HCT116 (cell line): ENCODE results near the gene GPC5. TPM values are rescaled to one million over a fixed set of nuclear protein-coding genes. Genes with fewer than 3 reads are reported as not detected.

Experiments
- ATAC-seq: fragments of 200-7000 bp; cut with Tn5 transposase; 2 replicates; pipeline ENCODE4 v1.9.1; 2020; ENCODE audit warnings: mild to moderate bottlenecking, moderate library complexity
- BruUV-seq: library from RNA; stranded (reverse); fragments of 400-500 nt; replicated peaks from 2 replicates; lab custom pipeline; 2021; lab: Mats Ljungman, UMichigan
- CTCF ChIA-PET: fragments of 300-600 bp; sonication (Branson Sonifier 250); formaldehyde crosslinking; loops from one replicate; lab custom pipeline; 2021; ENCODE audit warnings: antibody characterized with exemption; lab: Charles Lee
- POLR2A ChIA-PET: fragments of 300-600, 350-600 bp; sonication (Branson Sonifier 250); formaldehyde crosslinking; loops from one replicate; lab custom pipeline; 2021; ENCODE audit warnings: antibody characterized with exemption; lab: Charles Lee
- RAD21 ChIA-PET, 2 experiments: fragments of 300-600 bp; sonication (Branson Sonifier 250); formaldehyde crosslinking; loops; one replicate each; lab custom pipeline; 2023; ENCODE audit warnings: low total read pairs in 2 of 2; ENCODE audit not compliant: uncharacterized antibody in 2 of 2, unreplicated experiment in 2 of 2, low non-redundant PET in 1 of 2; lab: Charles Lee
- DNase-seq: peaks from one replicate; pipeline ENCODE4 v3.0.0-alpha.2; 2010; ENCODE audit warnings: low read depth, low spot score
- H2AFZ ChIP-seq: fragments of 200-600 bp; shearing (Covaris generic), sonication (generic); 2 replicates; pipeline ENCODE4 v1.6.1; 2017; ENCODE audit warnings: low read depth, mixed run types, mixed read lengths, antibody characterized with exemption, low read length; ENCODE audit not compliant: poor library complexity, severe bottlenecking
- H3K27ac ChIP-seq: 2 replicates; pipeline ENCODE4 v1.5.1; 2012; ENCODE audit warnings: low read depth, low read length
- H3K27me3 ChIP-seq: fragments of 200-600 bp; sonication (generic); 2 replicates; pipeline ENCODE4 v1.6.1; 2016; ENCODE audit warnings: mixed run types, low read length, mixed read lengths; ENCODE audit not compliant: insufficient read depth
- H3K36me3 ChIP-seq, 2 experiments: fragments of 200-500 bp in 1 of 2; fragments of 200-600 bp in 1 of 2; sonication (Bioruptor generic) in 1 of 2; sonication (generic) in 1 of 2; 2 replicates each; pipeline versions ENCODE4 v1.5.1 to v1.6.1; 2014 to 2016; ENCODE audit warnings: low read length in 2 of 2, inconsistent platforms in 1 of 2, mixed read lengths in 1 of 2, mixed run types in 1 of 2; ENCODE audit not compliant: insufficient read depth in 2 of 2, control insufficient read depth in 1 of 2
- H3K4me1 ChIP-seq, 2 experiments: fragments of 200-600 bp in 1 of 2; sonication (generic) in 1 of 2; 2 replicates each; pipeline versions ENCODE4 v1.5.1 to v1.6.1; 2012 to 2017; ENCODE audit warnings: low read length in 2 of 2, inconsistent platforms in 1 of 2, mild to moderate bottlenecking in 1 of 2, mixed read lengths in 1 of 2, mixed run types in 1 of 2, moderate library complexity in 1 of 2; ENCODE audit not compliant: insufficient read depth in 2 of 2, control insufficient read depth in 1 of 2
- H3K4me2 ChIP-seq: fragments of 200-600 bp; sonication (generic); 2 replicates; pipeline ENCODE4 v1.6.1; 2017; ENCODE audit warnings: mixed run types, low read length, mixed read lengths
- H3K4me3 ChIP-seq, 2 experiments: fragments of 200-600 bp in 1 of 2; sonication (generic) in 1 of 2; replicated peaks in 1 of 2; 2 replicates each; pipeline ENCODE4 v1.5.1; 2011 to 2016; ENCODE audit warnings: low read length in 2 of 2, control low read depth in 1 of 2, low read depth in 1 of 2, mild to moderate bottlenecking in 1 of 2, mixed read lengths in 1 of 2, mixed run types in 1 of 2
- H3K79me2 ChIP-seq: fragments of 200-600 bp; sonication (generic); 2 replicates; pipeline ENCODE4 v1.6.1; 2017; ENCODE audit warnings: mild to moderate bottlenecking, mixed run types, low read length, moderate library complexity, mixed read lengths; ENCODE audit not compliant: insufficient read depth
- H3K9ac ChIP-seq: fragments of 200-600 bp; sonication (generic); 2 replicates; pipeline ENCODE4 v1.6.1; 2016; ENCODE audit warnings: low read length, mixed read lengths
- H3K9me2 ChIP-seq: fragments of 200-600 bp; sonication (generic), shearing (Covaris generic); 2 replicates; pipeline ENCODE4 v1.6.1; 2017; ENCODE audit warnings: mixed run types, mild to moderate bottlenecking, moderate library complexity; ENCODE audit not compliant: insufficient read depth
- H3K9me3 ChIP-seq, 2 experiments: fragments of 200-500 bp in 1 of 2; fragments of 200-600 bp in 1 of 2; sonication (Bioruptor generic) in 1 of 2; sonication (generic) in 1 of 2; 2 replicates each; pipeline ENCODE4 v1.6.1; 2014 to 2017; ENCODE audit warnings: low read length in 2 of 2, mixed read lengths in 2 of 2, inconsistent platforms in 1 of 2, low read depth in 1 of 2, mild to moderate bottlenecking in 1 of 2, mixed run types in 1 of 2, moderate library complexity in 1 of 2; ENCODE audit not compliant: control insufficient read depth in 1 of 2, insufficient read depth in 1 of 2
- H4K20me1 ChIP-seq: fragments of 200-600 bp; sonication (generic), shearing (Covaris generic); 2 replicates; pipeline ENCODE4 v1.6.1; 2017; ENCODE audit warnings: mixed run types, mild to moderate bottlenecking, moderate library complexity; ENCODE audit not compliant: insufficient read depth
- ATF3 ChIP-seq: IDR thresholded peaks from 2 replicates; pipeline ENCODE4 v1.6.1; 2012
- CEBPB ChIP-seq: IDR thresholded peaks from 2 replicates; pipeline ENCODE4 v1.6.1; 2012; ENCODE audit warnings: low read depth
- CTCF ChIP-seq, 3 experiments: fragments of 200-600 bp in 1 of 3; sonication (generic) in 1 of 3; IDR thresholded peaks in 2 of 3; conservative IDR thresholded peaks in 1 of 3; 2 replicates each; pipeline ENCODE4 v1.5.1; 2012 to 2017; ENCODE audit warnings: low read depth in 2 of 3, low read length in 2 of 3, antibody characterized with exemption in 1 of 3, borderline replicate concordance in 1 of 3, control low read depth in 1 of 3, mild to moderate bottlenecking in 1 of 3, mixed read lengths in 1 of 3, mixed run types in 1 of 3, moderate library complexity in 1 of 3; ENCODE audit not compliant: insufficient read depth in 1 of 3
- EZH2 ChIP-seq: fragments of 200-600 bp; sonication (generic); IDR thresholded peaks from 2 replicates; pipeline ENCODE4 v1.6.1; 2017; ENCODE audit warnings: antibody characterized with exemption, mixed run types
- EZH2phosphoT487 ChIP-seq: fragments of 200-600 bp; IDR thresholded peaks from 2 replicates; pipeline ENCODE4 v1.6.1; 2018; ENCODE audit warnings: antibody characterized with exemption, borderline replicate concordance
- FOSL1 ChIP-seq: IDR thresholded peaks from 2 replicates; pipeline ENCODE4 v1.6.1; 2012; ENCODE audit warnings: low read depth
- JUND ChIP-seq: IDR thresholded peaks from 2 replicates; pipeline ENCODE4 v1.6.1; 2012
- POLR2AphosphoS5 ChIP-seq: IDR thresholded peaks from 2 replicates; pipeline ENCODE4 v1.6.1; 2011; ENCODE audit warnings: mild to moderate bottlenecking, low read depth, low read length, moderate library complexity
- RAD21 ChIP-seq: IDR thresholded peaks from 2 replicates; pipeline ENCODE4 v1.6.1; 2012; ENCODE audit warnings: low read depth, mild to moderate bottlenecking
- REST ChIP-seq: IDR thresholded peaks from 2 replicates; pipeline ENCODE4 v1.6.1; 2012; ENCODE audit warnings: low read depth
- SRF ChIP-seq: IDR thresholded peaks from 2 replicates; pipeline ENCODE4 v1.6.1; 2012; ENCODE audit warnings: low read depth
- TCF7L2 ChIP-seq: IDR thresholded peaks from 2 replicates; pipeline ENCODE4 v1.7.0; 2011; ENCODE audit warnings: borderline replicate concordance, inconsistent platforms; ENCODE audit not compliant: insufficient read depth, insufficient read length; ENCODE audit errors: extremely low read depth
- YY1 ChIP-seq: IDR thresholded peaks from 2 replicates; pipeline ENCODE4 v1.6.1; 2011; ENCODE audit warnings: low read length, low read depth, moderate library complexity, mild to moderate bottlenecking; ENCODE audit not compliant: insufficient replicate concordance; ENCODE audit errors: extremely low read depth
- ZBTB33 ChIP-seq: IDR thresholded peaks from 2 replicates; pipeline ENCODE4 v1.6.1; 2011; ENCODE audit warnings: mild to moderate bottlenecking, low read length, moderate library complexity; ENCODE audit not compliant: insufficient replicate concordance; ENCODE audit errors: extremely low read depth
- ZFX ChIP-seq: fragments of 450-650 bp; IDR thresholded peaks from 2 replicates; pipeline ENCODE4 v1.6.1; 2017
- ZNF274 ChIP-seq: fragments of 200-500 bp; sonication (Bioruptor generic); IDR thresholded peaks from 2 replicates; pipeline ENCODE4 v1.6.1; 2014; ENCODE audit warnings: mild to moderate bottlenecking, low read depth, low read length, inconsistent platforms
- intact Hi-C: fragments of 100-400 bp; cut with micrococcal nuclease; formaldehyde crosslinking; loops from 2 replicates; pipeline ENCODE4 v1.10.0; 2022
- total RNA-seq: library from RNA; stranded (reverse); gene quantifications from one replicate; pipeline ENCODE4 v1.2.1, GENCODE V29; 2021; ENCODE audit not compliant: unreplicated experiment

GPC5 gene
- total RNA-seq, 1 experiment from 2014 or later = not detected

GRCh38 chr13:91776611-91777193 lies 378.3 kb downstream of the GPC5 start:
- H3K9me2 ChIP-seq = no peaks in the 10 kb centered on the region
- POLR2A ChIA-PET = no interaction called here
- peaks cover 0 to 26% of the 10 kb centered on the region in 2 experiments; a peak in 2 of 4 replicates for H3K9me3 ChIP-seq
- H3K4me2 ChIP-seq = no peak overlapping the region
- DNase-seq (no peak), ATAC-seq (no peak)
- H2AFZ ChIP-seq = no peak overlapping the region
- CTCF ChIA-PET = no interaction called here
- no peak overlapping the region for H3K4me3 ChIP-seq
- H4K20me1 ChIP-seq = no peaks in the 10 kb centered on the region
- no peak for TF ChIP-seq POLR2AphosphoS5
- no peak for TF ChIP-seq JUND
- no peak for TF ChIP-seq RAD21
- TF ChIP-seq ZFX = no peak
- TF ChIP-seq EZH2 = no peak
- no peak for TF ChIP-seq REST
- no peak for TF ChIP-seq TCF7L2
- TF ChIP-seq CEBPB = no peak
- TF ChIP-seq EZH2phosphoT487 = no peak
- no peak for TF ChIP-seq FOSL1
- no peak for TF ChIP-seq CTCF (IDR thresholded peaks at IDR 0.05 in 2 of 3, conservative IDR thresholded peaks at IDR 0.05 in 1 of 3; ENCODE audit: borderline replicate concordance in 1 of 3, insufficient read depth in 1 of 3, low read depth in 2 of 3, low read length in 2 of 3)
- TF ChIP-seq ZBTB33 = no peak
- no peak for TF ChIP-seq SRF
- TF ChIP-seq ZNF274 = no peak
- TF ChIP-seq YY1 = no peak
- TF ChIP-seq ATF3 = no peak
- no peaks in the 10 kb centered on the region for H3K27me3 ChIP-seq
- no peak overlapping the region for H3K9ac ChIP-seq
- no peak overlapping the region for H3K27ac ChIP-seq
- H3K36me3 ChIP-seq = no peaks in the 10 kb centered on the region
- RAD21 ChIA-PET = no interaction called here
- intact Hi-C loops = no loop called here
- H3K4me1 ChIP-seq = no peaks in the 10 kb centered on the region
- no TSS peak for BruUV-seq
- no peaks in the 10 kb centered on the region for H3K79me2 ChIP-seq
